A549 (cell line): ENCODE results near the gene RASSF6. TPM values are rescaled to one million over a fixed set of nuclear protein-coding genes. Genes with fewer than 3 reads are reported as not detected.

Source experiments
- ATAC-seq, 2 experiments: fragments of 200-7000 bp in 1 of 2; fragments of >200 bp in 1 of 2; cut with Nextera tagmentation in 1 of 2; cut with Tn5 transposase in 1 of 2; 3 replicates each; pipeline versions ENCODE4 v1.8.0 to v1.9.1; 2018 to 2020; ENCODE audit warnings: mild to moderate bottlenecking in 1 of 2, moderate library complexity in 1 of 2
- CTCF ChIA-PET: fragments of 300-600 bp; sonication (Branson Sonifier 250); formaldehyde crosslinking; extraction: SDS; loops from one replicate; lab custom pipeline; 2021; ENCODE audit warnings: antibody characterized with exemption, inconsistent platforms; lab: Yijun Ruan, JAX
- POLR2A ChIA-PET: fragments of 350-600 bp; formaldehyde crosslinking; extraction: SDS; loops from one replicate; lab custom pipeline; 2021; ENCODE audit warnings: antibody characterized with exemption, inconsistent platforms; lab: Yijun Ruan, JAX
- DNase-seq, 2 experiments: peaks; one replicate each; pipeline versions ENCODE4 v3.0.0 to v3.0.0-alpha.2; 2011 to 2016; ENCODE audit warnings: low read depth in 1 of 2, low spot score in 1 of 2
- FAIRE-seq: peaks from 2 replicates; lab custom pipeline; 2011; peaks lifted over from hg19 to GRCh38; lab: Jason Lieb, UNC
- H3K27ac ChIP-seq, 2 experiments: fragments of >200 bp; sonication (Bioruptor Twin); formaldehyde crosslinking; 3 replicates each; pipeline ENCODE4 v1.5.1; 2016 to 2017
- H3K4me1 ChIP-seq: fragments of >200 bp; sonication (Bioruptor Twin); formaldehyde crosslinking; 3 replicates; pipeline ENCODE4 v1.6.1; 2016
- H3K4me2 ChIP-seq: fragments of >200 bp; sonication (Bioruptor Twin); formaldehyde crosslinking; 3 replicates; pipeline ENCODE4 v1.6.1; 2016
- H3K4me3 ChIP-seq: fragments of >200 bp; sonication (Bioruptor Twin); formaldehyde crosslinking; 3 replicates; pipeline ENCODE4 v1.5.1; 2016
- H3K9me3 ChIP-seq: fragments of >200 bp; sonication (Bioruptor Twin); formaldehyde crosslinking; 3 replicates; pipeline ENCODE4 v1.6.1; 2016
- BHLHE40 ChIP-seq: IDR thresholded peaks from 2 replicates; pipeline ENCODE4 v1.6.1; 2012; ENCODE audit warnings: low read depth, low read length, inconsistent platforms
- EHF ChIP-seq: fragments of 250-450 bp; sonication (Bioruptor Pico); IDR thresholded peaks from 2 replicates; pipeline ENCODE4 v1.5.0; 2020; ENCODE audit warnings: mild to moderate bottlenecking
- EHMT2 ChIP-seq: fragments of 200-600 bp; sonication (generic); IDR thresholded peaks from 2 replicates; pipeline ENCODE4 v1.6.1; 2016; ENCODE audit warnings: antibody characterized with exemption, low read depth, mild to moderate bottlenecking, moderate library complexity
- GATA3 ChIP-seq: IDR thresholded peaks from 2 replicates; pipeline ENCODE4 v1.6.1; 2012; ENCODE audit warnings: borderline replicate concordance
- HDAC2 ChIP-seq: fragments of 200-600 bp; sonication (generic); IDR thresholded peaks from 2 replicates; pipeline ENCODE4 v1.6.1; 2016
- HEYL ChIP-seq: fragments of 250-450 bp; sonication (Bioruptor Pico); IDR thresholded peaks from 2 replicates; pipeline ENCODE4 v1.8.0; 2021; ENCODE audit warnings: mild to moderate bottlenecking, moderate library complexity
- HOXB5 ChIP-seq: fragments of 250-450 bp; sonication (Bioruptor Pico); IDR thresholded peaks from 2 replicates; pipeline ENCODE4 v1.5.0; 2020; ENCODE audit warnings: mild to moderate bottlenecking, moderate library complexity
- KDM1A ChIP-seq: fragments of 200-600 bp; sonication (generic); IDR thresholded peaks from 2 replicates; pipeline ENCODE4 v1.6.1; 2016; ENCODE audit warnings: low read depth, mild to moderate bottlenecking
- MAX ChIP-seq: IDR thresholded peaks from 2 replicates; pipeline ENCODE4 v1.6.1; 2012
- RAD21 ChIP-seq, 2 experiments: fragments of >200 bp in 1 of 2; sonication (Bioruptor Twin) in 1 of 2; formaldehyde crosslinking in 1 of 2; IDR thresholded peaks in 1 of 2; conservative IDR thresholded peaks in 1 of 2; 2 replicates in 1 of 2; 3 replicates in 1 of 2; pipeline ENCODE4 v1.6.1; 2012 to 2018; ENCODE audit warnings: inconsistent platforms in 1 of 2
- RNF2 ChIP-seq: fragments of 200-600 bp; sonication (generic); IDR thresholded peaks from 2 replicates; pipeline ENCODE4 v1.6.1; 2016; ENCODE audit warnings: low read depth, mild to moderate bottlenecking, antibody characterized with exemption, moderate library complexity, borderline replicate concordance
- SMC3 ChIP-seq: fragments of >200 bp; sonication (Bioruptor Twin); formaldehyde crosslinking; IDR thresholded peaks from 3 replicates; pipeline ENCODE4 v1.6.1; 2018; ENCODE audit warnings: inconsistent platforms
- WGBS: methylation state at CpG from one replicate; pipeline ENCODE4 v1.1.6; 2017; ENCODE audit errors: missing lambda C conversion rate; 5-methylcytosine and 5-hydroxymethylcytosine counted together
- polyA plus RNA-seq, 4 experiments: library from polyadenylated mRNA; depleted of rRNA in 3 of 4; stranded (reverse); fragments of >200 nt; fragmentation: RNase III in 1 of 4; extraction: RNeasy Plus Mini Kit Qiagen cat#74134 plus additional on column Dnase treatment in 1 of 4; gene quantifications; 2 replicates in 3 of 4; 3 replicates in 1 of 4; pipeline ENCODE4 v1.2.3, GENCODE V29; 2011 to 2017
- small RNA-seq, 6 experiments: library from RNA; depleted of rRNA; stranded (forward); fragments of <200 nt; gene quantifications; one replicate each; pipeline ENCODE3, GENCODE V24; 2012

RASSF6 gene
- polyA plus RNA-seq, 2 of the 4 experiments (the other 2 are of a cell fraction): 1.8 to 5.9 TPM

GRCh38 chr4:73528171-73528570 is 92.1 kb downstream of the RASSF6 start (continued):
- TF ChIP-seq RNF2: no peak

DNA sequence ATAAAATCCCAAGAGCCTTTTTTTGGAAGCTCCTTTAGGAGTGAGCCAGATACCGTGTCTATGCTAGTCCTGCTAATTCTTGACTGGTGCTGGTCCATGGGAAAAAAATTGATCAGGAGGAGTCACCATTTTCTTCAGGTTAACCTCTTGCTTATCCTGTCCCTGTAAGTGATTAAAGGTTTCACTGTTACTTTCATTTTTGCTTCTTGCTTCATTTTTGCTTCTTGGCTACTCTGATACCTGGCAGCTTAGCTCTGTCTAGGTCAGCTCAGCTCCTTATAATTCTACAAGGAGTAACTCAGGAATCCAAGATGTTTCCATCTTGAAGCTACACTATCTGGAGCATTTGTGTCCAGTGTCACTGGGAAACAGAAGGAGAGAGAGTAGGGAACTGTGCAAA is 93.0 kb downstream of the RASSF6 start:
- DNase-seq (no peak), ATAC-seq (no peak), FAIRE-seq (no peak)
- Histone ChIP-seq H3K4me1 (no peaks in the 10 kb centered on the region), H3K27ac (no peak overlapping the region), H3K4me2 (no peak overlapping the region), H3K4me3 (no peak overlapping the region)
- CTCF ChIA-PET: interaction anchor here (0.7 kb wide), 1 partner anchor 396 kb away, joined by 4 read pairs; no protein-coding TSS in a partner anchor
- POLR2A ChIA-PET: no interaction called here
- 95% methylated on average over 1 of the region's 1 CpG for WGBS
- TF ChIP-seq HOXB5 (CRISPR knock-in tag) (no peak), MAX (no peak), EHMT2 (no peak), EHF (no peak), HEYL (CRISPR knock-in tag) (no peak), SMC3 (no peak)
- TF ChIP-seq, all 56 proteins: peak for 0
- H3K9me3 ChIP-seq: no peaks in the 10 kb centered on the region

DNA sequence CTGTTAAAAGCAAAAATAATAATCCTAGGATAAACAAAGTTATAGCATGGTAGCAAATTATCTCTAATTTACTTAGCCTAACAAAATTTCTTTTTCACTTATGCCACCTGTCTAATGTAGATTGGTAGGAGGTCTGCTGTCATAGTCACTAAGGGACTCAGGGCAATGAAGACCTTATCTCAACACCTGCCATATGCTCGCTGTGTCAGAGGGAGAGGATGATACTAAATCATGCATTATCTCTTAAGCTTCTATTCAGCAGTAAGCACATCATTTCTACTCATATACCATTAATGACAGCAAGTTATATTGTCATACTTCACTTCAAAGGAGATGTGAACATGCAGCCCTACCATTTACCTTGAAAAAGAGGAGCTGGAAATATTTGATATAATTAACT is 94.6 kb downstream of the RASSF6 start:
- 64% methylated on average over 1 of the region's 1 CpG for WGBS
- TF ChIP-seq HDAC2: no peak
- TF ChIP-seq RAD21 (conservative IDR thresholded peaks at IDR 0.05 in 1 of 2, IDR thresholded peaks at IDR 0.05 in 1 of 2): no peak
- no peak for TF ChIP-seq KDM1A
- TF ChIP-seq SMC3: no peak
- no peak for TF ChIP-seq GATA3
- DNase-seq (no peak), ATAC-seq (no peak), FAIRE-seq (no peak)
- Histone ChIP-seq H3K9me3 (no peaks in the 10 kb centered on the region), H3K4me2 (no peak overlapping the region), H3K27ac (no peak overlapping the region), H3K4me1 (peaks cover 5% of the 10 kb centered on the region; the same call in 2 of the 3 replicates), H3K4me3 (no peak overlapping the region)
- CTCF ChIA-PET: no interaction called here
- POLR2A ChIA-PET: no interaction called here

- ChIA-PET POLR2A (no interaction called here), CTCF (interaction anchor here (1.1 kb wide), 1 partner anchor 10 kb away, joined by 4 read pairs; no protein-coding TSS in a partner anchor)
- peak in 1 of 2 experiments; percentile 26; a peak in 2 of 5 replicates for TF ChIP-seq RAD21 (conservative IDR thresholded peaks at IDR 0.05 in 1 of 2, IDR thresholded peaks at IDR 0.05 in 1 of 2)
- no peak for TF ChIP-seq BHLHE40
- ATAC-seq: no peak
- Histone ChIP-seq H3K27ac (no peak overlapping the region), H3K4me3 (no peak overlapping the region), H3K4me1 (peaks cover 5% of the 10 kb centered on the region; the same call in 2 of the 3 replicates), H3K4me2 (no peak overlapping the region), H3K9me3 (no peaks in the 10 kb centered on the region)
- WGBS: 64% methylated on average over 2 of the region's 2 CpGs
- no peak for FAIRE-seq
- no peak for DNase-seq
Measured at GRCh38 chr4:73523126-73523525, 97.1 kb downstream of the RASSF6 start.

Small RNA genes within 50 kb of the gene (small RNA-seq; reads per million reads assigned to genes)
- 0 reads per million in 6 experiments for gene AC074250.1

Other genes starting within 250 kb of the RASSF6 start
- gene ALB, start 216.1 kb downstream of the RASSF6 start, polyA plus RNA-seq (2011; rRNA removed): 0.25 and 0.48 TPM in 2 replicates
- gene ALB, start 216.1 kb downstream of the RASSF6 start, polyA plus RNA-seq (2017; fragmentation: RNase III; extraction: RNeasy Plus Mini Kit Qiagen cat#74134 plus additional on column Dnase treatment): 0.10 to 0.17 TPM in 2 of 3 replicates, not detected in the other
- 1.1 and 1.8 TPM in 2 replicates for gene AFP, start 184.2 kb downstream of the RASSF6 start, polyA plus RNA-seq (2011; rRNA removed)
- gene AFP, start 184.2 kb downstream of the RASSF6 start, polyA plus RNA-seq (2017; fragmentation: RNase III; extraction: RNeasy Plus Mini Kit Qiagen cat#74134 plus additional on column Dnase treatment): 4.0 to 4.5 TPM (median 4.5 TPM) in 3 replicates
- not detected in 2 replicates for gene AFM, start 138.7 kb downstream of the RASSF6 start, polyA plus RNA-seq (2011; rRNA removed)
- not detected in 3 replicates for gene AFM, start 138.7 kb downstream of the RASSF6 start, polyA plus RNA-seq (2017; fragmentation: RNase III; extraction: RNeasy Plus Mini Kit Qiagen cat#74134 plus additional on column Dnase treatment)
- 57.2 and 87.7 TPM in 2 replicates for gene CXCL8, start 120.1 kb upstream of the RASSF6 start, polyA plus RNA-seq (2011; rRNA removed)
- 4.0 to 5.6 TPM (median 4.4 TPM) in 3 replicates for gene CXCL8, start 120.1 kb upstream of the RASSF6 start, polyA plus RNA-seq (2017; fragmentation: RNase III; extraction: RNeasy Plus Mini Kit Qiagen cat#74134 plus additional on column Dnase treatment)
- gene CXCL6, start 216.2 kb upstream of the RASSF6 start, polyA plus RNA-seq (2011; rRNA removed): 0.06 TPM in 1 of 2 replicates, not detected in the other
- 0.11 to 0.16 TPM in 2 of 3 replicates, not detected in the other for gene CXCL6, start 216.2 kb upstream of the RASSF6 start, polyA plus RNA-seq (2017; fragmentation: RNase III; extraction: RNeasy Plus Mini Kit Qiagen cat#74134 plus additional on column Dnase treatment)
- gene PF4V1, start 232.9 kb upstream of the RASSF6 start, polyA plus RNA-seq (2011; rRNA removed): not detected in 2 replicates
- not detected in 3 replicates for gene PF4V1, start 232.9 kb upstream of the RASSF6 start, polyA plus RNA-seq (2017; fragmentation: RNase III; extraction: RNeasy Plus Mini Kit Qiagen cat#74134 plus additional on column Dnase treatment)
- 16.3 and 20.0 TPM in 2 replicates for gene CXCL1, start 249.0 kb upstream of the RASSF6 start, polyA plus RNA-seq (2011; rRNA removed)
- 12.9 to 16.2 TPM (median 14.9 TPM) in 3 replicates for gene CXCL1, start 249.0 kb upstream of the RASSF6 start, polyA plus RNA-seq (2017; fragmentation: RNase III; extraction: RNeasy Plus Mini Kit Qiagen cat#74134 plus additional on column Dnase treatment)